Activated naive CD8-positive, alpha-beta T cell treated with anti-CD3 and anti-CD28 coated beads, Interleukin-2, amount 50 U/mL, for 16 hours (primary cell): ENCODE measurements around the gene SMPD1.

ENCODE experiments used
- DNase-seq: peaks from one replicate; pipeline ENCODE4 v3.0.0-alpha.2; 2020; ENCODE audit warnings: low read depth, low spot score

Gene SMPD1

GRCh38 chr11:6414874-6415328 is 24.6 kb downstream of the SMPD1 start:
- DNase-seq = no peak

- no peak for DNase-seq
These were observed 25.5 kb downstream of the SMPD1 start for GRCh38 chr11:6415797-6416196.

GRCh38 chr11:6417907-6418556 is 27.8 kb downstream of the SMPD1 start:
- DNase-seq = no peak

- no peak for DNase-seq
These were observed 28.3 kb downstream of the SMPD1 start for GRCh38 chr11:6418557-6419008.

GRCh38 chr11:6419009-6419631 is 28.8 kb downstream of the SMPD1 start, which contains the start of gene APBB1:
Gene APBB1 (minus strand): TSS chr11:6419094. CDS start chr11:6411347, 7,747 bp downstream.
- DNase-seq = peak; percentile 35

GRCh38 chr11:6420677-6421076 is 30.4 kb downstream of the SMPD1 start:
- no peak for DNase-seq

GRCh38 chr11:6427516-6427915 is 37.2 kb downstream of the SMPD1 start:
- no peak for DNase-seq

- no peak for DNase-seq
These were observed 41.6 kb downstream of the SMPD1 start for GRCh38 chr11:6431861-6432260.

- DNase-seq = no peak
These were observed 43.9 kb downstream of the SMPD1 start for GRCh38 chr11:6433998-6434660.

- no peak for DNase-seq
These were observed 47.1 kb downstream of the SMPD1 start for GRCh38 chr11:6437423-6437822.

GRCh38 chr11:6437993-6438392 is 47.7 kb downstream of the SMPD1 start:
- DNase-seq = no peak

GRCh38 chr11:6438979-6439571 is 48.8 kb downstream of the SMPD1 start:
- no peak for DNase-seq

GRCh38 chr11:6440906-6441358 is 50.7 kb downstream of the SMPD1 start, which contains the start of gene HPX:
Gene HPX (minus strand): TSS chr11:6440987. CDS start chr11:6440963, 24 bp downstream.
- DNase-seq = no peak

GRCh38 chr11:6442441-6442840 is 52.2 kb downstream of the SMPD1 start:
- DNase-seq = no peak

GRCh38 chr11:6443269-6444003 is 53.2 kb downstream of the SMPD1 start:
- DNase-seq = no peak
